ENCODE data around the gene CNN2. TPM values are rescaled to one million over a fixed set of nuclear protein-coding genes. Genes with fewer than 3 reads are reported as not detected.
A peak's percentile ranks its signal among the peaks of the same experiment; 100 is the strongest.

CNN2 gene
- total RNA-seq, 1 donor from 2014 or later = 164 TPM

DNA sequence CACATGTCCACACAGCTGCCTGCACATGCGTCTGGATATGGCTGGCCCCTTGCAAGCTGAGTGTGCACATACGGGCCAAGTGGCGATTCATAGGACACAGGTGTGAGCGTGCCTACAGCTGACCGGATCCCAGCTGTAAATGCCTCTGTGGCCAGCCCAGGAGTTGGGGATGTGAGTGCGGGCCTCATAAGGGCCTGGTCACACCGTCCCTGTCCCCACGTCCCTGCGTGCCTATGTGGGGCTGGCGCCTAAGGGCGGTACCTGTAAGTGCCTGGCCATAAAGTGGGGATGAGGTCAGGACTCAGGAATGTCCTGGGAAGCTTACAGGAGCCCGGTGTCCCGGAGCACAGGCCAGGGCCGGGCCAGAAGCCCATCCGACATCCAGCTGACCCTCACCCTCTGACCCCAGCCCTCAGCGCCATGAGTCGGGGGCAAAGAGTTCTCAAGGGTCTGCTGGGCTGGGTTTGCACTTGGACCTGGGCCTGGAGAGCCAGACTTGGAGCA, 39.2 kb downstream of the CNN2 start:
- no peak for DNase-seq (ENCODE audit: low read depth)
- no peak overlapping the region for H3K4me3 ChIP-seq (ENCODE audit: low read depth, low read length)
- TF ChIP-seq CTCF (conservative IDR thresholded peaks at IDR 0.05; ENCODE audit: low read depth, low read length) = no peak

- no peak for TF ChIP-seq CTCF (conservative IDR thresholded peaks at IDR 0.05; ENCODE audit: low read depth, low read length)
- no peak overlapping the region for H3K4me3 ChIP-seq (ENCODE audit: low read depth, low read length)
- DNase-seq (ENCODE audit: low read depth) = no peak
Observed at GRCh38 chr19:1066251-1066747, 39.9 kb downstream of the CNN2 start.

DNA sequence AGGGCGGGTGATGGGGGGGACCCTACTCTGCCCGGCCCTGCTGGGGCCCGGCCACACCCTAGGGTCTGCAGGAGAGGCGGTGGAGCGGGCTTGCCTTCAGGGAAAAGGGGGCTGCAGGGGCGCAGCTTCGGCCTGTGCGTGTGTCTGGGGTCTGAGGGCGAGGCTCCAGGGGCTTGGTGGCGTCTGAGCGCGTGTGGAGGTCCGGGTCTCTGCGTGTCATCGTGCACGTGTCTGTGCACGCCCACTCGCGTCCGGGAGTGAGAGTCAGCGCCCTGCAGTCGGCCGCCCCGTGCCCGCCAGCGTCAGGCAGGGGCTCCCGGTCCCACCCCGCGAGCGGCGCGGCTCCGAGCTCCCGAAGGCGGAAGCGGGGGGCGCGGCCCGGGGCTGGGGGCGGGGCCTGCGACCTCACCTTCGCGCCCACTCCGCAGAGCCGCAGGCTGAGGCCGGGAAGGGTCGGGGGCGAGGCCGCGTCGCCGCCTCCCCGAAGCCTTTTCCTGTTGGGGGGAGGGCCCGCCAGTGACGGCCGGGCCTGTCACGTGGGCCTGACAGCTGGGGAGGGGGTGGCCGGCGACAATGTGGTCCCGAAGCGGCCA, 40.4 kb downstream of the CNN2 start, which contains the start of gene ARHGAP45:
TSS of gene ARHGAP45 (plus strand) at position 420 of the 593 bp plus-strand sequence. CDS start 239 bp downstream, outside the sequence.
- DNase-seq (ENCODE audit: low read depth) = no peak
- no peak for TF ChIP-seq CTCF (conservative IDR thresholded peaks at IDR 0.05; ENCODE audit: low read depth, low read length)
- peak within 1 kb of the TSS; percentile 24 for H3K4me3 ChIP-seq (ENCODE audit: low read depth, low read length)

- H3K4me3 ChIP-seq (ENCODE audit: low read depth, low read length) = peak overlapping the region; percentile 24
- DNase-seq (ENCODE audit: low read depth) = no peak
- TF ChIP-seq CTCF (conservative IDR thresholded peaks at IDR 0.05; ENCODE audit: low read depth, low read length) = no peak
Observed at GRCh38 chr19:1067341-1067957, 41.0 kb downstream of the CNN2 start.

DNA sequence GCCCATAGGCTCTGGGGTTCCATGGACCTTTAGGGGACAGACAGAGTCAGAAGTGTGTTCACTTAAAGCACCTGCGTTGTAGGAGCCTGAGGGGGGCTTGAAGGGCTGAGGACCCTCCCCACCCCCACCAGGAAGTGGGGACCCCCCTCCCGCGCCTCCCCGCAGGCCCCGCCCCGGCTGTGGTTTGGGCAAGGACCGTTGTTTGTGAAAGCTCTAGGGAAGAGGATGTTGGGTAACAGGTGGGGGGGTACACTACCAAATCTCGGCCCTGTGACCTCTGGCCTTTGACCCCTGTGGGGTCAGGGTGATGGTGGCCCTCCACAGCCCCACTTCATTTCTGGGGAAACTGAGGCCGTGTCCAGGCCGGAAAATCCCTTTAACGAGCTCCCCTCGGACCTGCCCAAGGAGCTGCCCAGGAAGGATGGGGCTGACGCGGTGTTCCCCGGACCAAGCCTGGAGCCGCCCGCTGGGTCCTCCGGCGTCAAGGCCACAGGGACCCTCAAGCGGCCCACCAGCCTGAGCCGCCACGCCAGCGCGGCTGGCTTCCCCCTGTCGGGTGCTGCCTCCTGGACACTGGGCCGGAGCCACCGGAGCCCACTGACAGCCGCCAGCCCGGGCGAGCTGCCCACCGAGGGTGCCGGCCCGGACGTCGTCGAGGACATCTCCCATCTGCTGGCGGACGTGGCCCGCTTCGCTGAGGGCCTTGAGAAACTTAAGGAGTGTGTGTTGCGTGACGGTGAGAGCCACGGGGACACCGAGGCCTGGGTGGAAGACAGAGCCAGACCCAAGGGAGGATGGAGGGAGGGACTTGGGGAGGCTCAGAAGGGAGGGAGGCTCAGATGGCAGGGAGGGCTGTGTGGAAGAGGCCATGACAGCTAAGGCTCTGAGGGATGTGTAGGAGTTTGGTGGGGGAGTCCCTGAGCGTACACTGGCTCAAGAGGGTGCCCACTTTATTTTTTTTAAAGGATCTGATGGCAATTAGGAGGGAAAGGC, 41.9 kb downstream of the CNN2 start:
- no peak overlapping the region for H3K4me3 ChIP-seq (ENCODE audit: low read depth, low read length)
- no peak for DNase-seq (ENCODE audit: low read depth)
- TF ChIP-seq CTCF (conservative IDR thresholded peaks at IDR 0.05; ENCODE audit: low read depth, low read length) = no peak

DNA sequence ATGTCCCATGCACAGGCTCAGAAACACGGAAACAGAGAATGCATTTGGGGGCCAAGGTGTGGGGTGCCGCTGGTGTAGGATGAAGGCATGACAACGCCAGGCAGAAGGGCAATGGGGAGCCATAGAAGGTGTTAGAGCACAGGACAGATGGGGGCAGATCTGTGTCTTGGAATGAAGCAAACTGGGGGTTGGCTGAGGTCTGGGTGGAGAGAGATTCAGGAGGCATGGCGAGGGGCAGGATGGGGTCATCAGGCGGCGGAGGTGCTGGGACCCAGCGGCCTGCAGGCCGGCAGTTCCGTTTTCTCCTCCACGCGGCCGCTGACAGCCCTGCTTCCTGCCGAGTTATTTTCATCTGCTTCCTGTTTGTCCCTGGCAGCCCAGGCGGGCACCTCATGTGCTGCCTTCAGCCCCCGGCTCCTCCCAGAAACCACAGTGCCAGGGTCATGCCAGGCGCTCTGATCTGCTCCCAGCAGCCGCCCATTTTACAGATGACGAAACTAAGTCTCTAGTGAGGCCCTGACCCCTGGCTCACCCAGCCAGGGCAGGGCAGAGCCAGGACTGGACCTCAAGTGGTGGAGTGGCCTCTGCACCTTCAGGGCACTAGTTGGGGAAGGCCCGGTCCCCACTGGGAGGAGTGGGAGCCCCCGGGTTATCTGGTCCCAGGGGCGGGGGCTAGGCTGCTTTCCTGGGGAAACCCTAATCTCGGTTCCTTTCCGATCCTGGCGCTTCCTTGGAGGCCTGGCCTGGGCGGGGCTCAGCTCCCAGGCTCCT, 42.8 kb downstream of the CNN2 start:
- DNase-seq (ENCODE audit: low read depth) = no peak
- no peak for TF ChIP-seq CTCF (conservative IDR thresholded peaks at IDR 0.05; ENCODE audit: low read depth, low read length)
- H3K4me3 ChIP-seq (ENCODE audit: low read depth, low read length) = no peak overlapping the region

Measured in epithelial cell of proximal tubule (primary cell).